Suppressor macrophage treated with lipopolysaccharide for 1 hour (primary cell): ENCODE measurements around the gene TMEM108.
A peak's percentile ranks its signal among the peaks of the same experiment; 100 is the strongest.
"Not testable (repeated sequence)": the region's sequence is repeated elsewhere in the genome, so short reads cannot be mapped to it uniquely, and the experiment has no call there.

ENCODE experiments used
- DNase-seq, 3 donors: peaks; one replicate each; pipeline ENCODE4 v3.0.0-alpha.2; 2020 to 2022

TMEM108 gene

GRCh38 chr3:133038089-133038730, at the start of gene TMEM108:
Gene TMEM108 (plus strand): TSS chr3:133038391.
- DNase-seq = peak; percentile 54 to 67 (median 62)

- no peak for DNase-seq
These were observed 42.2 kb upstream of the TMEM108 start for GRCh38 chr3:132995971-132996370.

DNA sequence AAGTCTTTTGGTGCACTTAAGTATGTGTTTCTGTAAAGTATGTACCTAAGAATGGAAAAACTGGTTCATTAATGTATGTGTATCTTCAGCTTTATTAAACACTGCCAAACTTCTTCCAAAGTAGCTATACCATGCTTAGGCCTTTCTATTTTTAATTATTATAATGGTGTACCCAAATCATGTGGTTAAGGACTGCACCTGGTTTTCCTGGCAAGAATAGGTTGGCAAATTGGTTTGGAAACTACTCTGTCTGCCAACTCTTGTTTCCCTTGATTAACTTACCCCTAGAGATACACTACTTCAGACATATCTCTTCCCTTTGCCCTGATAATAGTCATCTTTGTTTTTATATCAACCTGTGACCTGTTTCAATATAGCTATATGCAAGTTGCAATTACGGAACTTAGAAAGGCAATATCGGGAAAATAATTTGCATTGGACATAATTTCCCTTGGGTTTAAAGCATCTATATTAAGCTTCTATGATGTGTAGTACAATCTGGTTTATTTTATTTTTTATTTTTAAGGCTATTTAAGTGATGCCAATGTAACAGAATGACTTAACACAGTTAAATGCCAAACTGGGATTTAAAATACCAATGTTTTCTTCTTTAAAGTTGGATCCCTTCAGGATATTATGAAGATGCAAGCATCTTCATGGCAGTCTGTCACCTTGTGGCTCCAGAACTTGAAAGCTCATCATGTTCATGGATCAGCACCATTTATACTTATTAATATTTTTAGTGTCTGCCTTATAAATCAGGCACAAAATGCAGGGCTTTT, 40.6 kb upstream of the TMEM108 start:
- DNase-seq = no peak

DNA sequence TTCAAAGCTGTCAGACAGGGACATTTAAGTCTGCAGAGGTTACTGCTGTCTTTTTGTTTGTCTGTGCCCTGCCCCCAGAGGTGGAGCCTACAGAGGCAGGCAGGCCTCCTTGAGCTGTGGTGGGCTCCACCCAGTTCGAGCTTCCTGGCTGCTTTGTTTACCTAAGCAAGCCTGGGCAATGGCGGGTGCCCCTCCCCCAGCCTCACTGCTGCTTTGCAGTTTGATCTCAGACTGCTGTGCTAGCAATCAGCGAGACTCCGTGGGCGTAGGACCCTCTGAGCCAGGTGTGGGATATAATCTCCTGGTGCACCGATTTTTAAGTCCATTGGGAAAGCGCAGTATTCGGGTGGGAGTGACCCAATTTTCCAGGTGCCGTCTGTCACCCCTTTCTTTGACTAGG, 33.2 kb upstream of the TMEM108 start:
- not testable (repeated sequence) for DNase-seq

DNA sequence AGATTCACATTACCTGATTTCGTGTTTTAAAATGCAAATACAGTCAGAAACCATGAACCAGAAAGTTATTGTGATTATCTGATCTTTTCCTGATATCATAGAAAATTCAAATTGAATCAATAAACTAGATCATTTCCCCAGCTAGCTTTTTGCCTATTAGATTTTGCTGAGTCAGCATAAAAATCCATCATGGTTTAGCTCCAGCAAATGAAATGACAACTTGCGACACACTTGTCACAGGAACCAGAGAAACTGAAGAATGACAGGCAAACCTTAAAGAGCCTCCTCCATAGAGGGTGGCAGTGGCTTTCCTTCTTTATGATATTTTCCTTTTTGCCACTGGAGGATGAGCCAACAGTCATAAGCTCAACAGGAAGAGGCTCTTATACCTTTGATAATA, 30.6 kb upstream of the TMEM108 start:
- DNase-seq = peak in 1 of 3 donors; percentile 1

GRCh38 chr3:133014325-133014724, 23.9 kb upstream of the TMEM108 start:
- no peak for DNase-seq

DNA sequence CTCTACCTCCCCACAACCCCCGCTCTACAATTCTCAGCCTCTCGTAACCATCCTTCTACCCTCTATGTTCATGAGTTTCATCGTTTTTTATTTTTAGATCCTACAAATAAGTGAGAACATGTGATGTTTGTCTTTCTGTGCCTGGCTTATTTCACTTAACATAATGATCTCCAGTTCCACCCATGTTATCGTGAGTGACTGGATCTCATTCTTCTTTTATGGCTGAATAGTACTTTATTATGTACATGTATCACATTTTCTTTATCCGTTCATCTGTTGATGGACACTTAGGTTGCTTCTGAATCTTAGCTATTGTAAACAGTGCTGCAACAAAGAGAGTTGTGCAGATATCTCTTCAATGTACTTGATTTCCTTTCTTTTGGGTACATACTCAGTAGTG, 22.6 kb upstream of the TMEM108 start:
- not testable (repeated sequence) for DNase-seq

DNA sequence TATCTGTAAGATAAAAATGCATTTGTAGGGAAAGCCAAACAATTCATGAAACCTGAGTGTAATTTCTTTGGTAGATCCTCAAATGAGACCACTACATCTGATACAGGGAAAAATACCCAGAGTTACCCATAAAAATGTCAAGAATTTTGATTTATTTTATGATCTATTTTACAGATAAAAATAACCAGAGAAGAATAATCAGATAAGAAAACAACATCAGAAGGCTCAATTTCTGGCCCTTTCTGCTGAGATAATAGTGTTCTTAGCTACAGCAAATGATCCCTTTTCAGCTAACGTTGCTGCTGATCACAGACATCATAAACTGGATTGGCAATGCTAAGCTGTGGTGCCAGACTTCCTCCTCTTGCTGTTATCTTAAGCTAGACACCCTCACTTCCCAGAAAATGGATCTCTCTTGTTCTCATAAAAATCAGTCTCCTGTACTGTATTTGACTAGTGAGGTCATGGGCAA, 21.3 kb upstream of the TMEM108 start:
- no peak for DNase-seq

- DNase-seq = no peak
These were observed 19.3 kb upstream of the TMEM108 start for GRCh38 chr3:133018921-133019320.

- DNase-seq = no peak
These were observed 17.0 kb upstream of the TMEM108 start for GRCh38 chr3:133021206-133021605.

- peak; percentile 8 to 23 (median 21) for DNase-seq
These were observed 14.8 kb upstream of the TMEM108 start for GRCh38 chr3:133023362-133023761.

DNA sequence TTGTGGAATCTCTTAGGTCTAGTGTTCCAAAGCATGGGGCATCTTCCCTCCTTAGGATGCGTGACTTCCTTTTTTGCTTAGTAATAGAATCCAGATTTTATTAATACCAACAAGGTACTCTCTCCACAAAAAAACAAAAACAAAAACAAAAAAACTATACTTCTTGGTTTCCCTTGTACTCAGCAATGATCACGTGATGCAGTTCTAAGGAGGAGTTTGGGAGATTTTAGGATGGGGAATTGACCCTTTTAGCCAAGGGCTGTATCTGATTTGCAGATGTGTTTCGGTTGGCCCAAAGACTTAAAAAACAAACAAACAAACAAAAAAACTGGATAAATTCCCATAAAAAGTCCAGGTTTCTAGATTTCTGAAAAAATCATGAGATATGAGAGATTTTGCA, 12.6 kb upstream of the TMEM108 start:
- no peak for DNase-seq

DNA sequence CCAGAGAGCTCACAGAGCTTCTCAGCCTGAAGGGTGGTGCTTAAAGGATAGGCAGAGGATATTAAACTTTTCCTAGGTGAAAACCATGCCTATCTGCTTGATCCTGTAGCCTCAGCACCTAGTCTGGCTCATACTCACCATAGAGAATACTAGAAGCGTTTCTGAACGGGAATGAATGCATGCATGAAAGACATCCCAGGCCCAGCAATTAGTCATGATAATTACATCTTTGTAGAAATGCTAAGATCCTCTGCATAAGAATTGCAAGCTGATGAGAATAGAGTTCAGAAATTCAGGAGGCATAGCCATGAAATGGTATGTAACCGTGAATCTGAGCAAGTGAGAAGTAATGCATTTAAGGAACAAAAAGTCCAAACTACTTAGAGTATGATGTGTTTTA, 5.9 kb upstream of the TMEM108 start:
- no peak for DNase-seq

DNA sequence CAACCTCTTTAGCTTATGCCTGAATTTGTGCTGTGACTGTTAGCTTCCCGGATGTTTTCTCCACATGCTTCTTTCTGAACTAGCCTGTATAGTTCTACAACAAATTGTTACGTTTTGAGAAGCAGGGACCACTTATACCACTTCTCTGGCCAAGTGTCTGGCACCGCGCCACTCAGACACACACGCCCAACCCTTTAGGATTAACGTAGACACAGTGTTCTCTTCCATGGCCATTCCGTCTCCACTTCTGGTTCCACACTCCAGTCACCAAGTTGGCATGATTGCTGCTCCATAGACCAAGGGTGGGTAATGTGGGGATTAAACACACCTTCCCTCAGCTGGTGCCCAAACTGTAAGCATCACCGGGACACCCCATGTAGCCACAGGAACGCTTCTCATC, 755 bp upstream of the TMEM108 start:
- no peak for DNase-seq

GRCh38 chr3:133038731-133039375, 662 bp downstream of the TMEM108 start:
- DNase-seq = peak in 1 of 3 donors; percentile 10

GRCh38 chr3:133040696-133041523, 2.7 kb downstream of the TMEM108 start:
- peak; percentile 67 to 77 (median 67) for DNase-seq

- no peak for DNase-seq
These were observed 3.3 kb downstream of the TMEM108 start for GRCh38 chr3:133041524-133041829.

DNA sequence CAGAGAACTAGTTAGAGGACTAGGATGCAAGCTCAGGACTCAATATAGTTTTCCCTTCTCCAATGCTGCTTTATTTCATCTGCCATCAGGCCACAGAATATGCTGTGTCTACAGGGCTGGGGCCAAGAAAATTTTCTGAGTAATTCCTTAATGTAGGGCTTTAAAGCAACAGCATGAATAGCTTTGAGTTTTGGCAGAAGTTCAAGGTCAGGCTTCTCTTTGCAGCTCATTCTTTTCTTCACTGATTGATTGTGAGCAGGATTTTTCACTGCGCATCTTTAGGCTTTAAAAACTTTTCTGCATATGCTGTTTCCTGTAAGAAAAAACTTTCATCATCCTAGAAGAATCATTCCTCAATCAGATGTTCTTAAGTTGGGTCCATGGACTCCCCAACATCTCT, 4.6 kb downstream of the TMEM108 start:
- DNase-seq = no peak

DNA sequence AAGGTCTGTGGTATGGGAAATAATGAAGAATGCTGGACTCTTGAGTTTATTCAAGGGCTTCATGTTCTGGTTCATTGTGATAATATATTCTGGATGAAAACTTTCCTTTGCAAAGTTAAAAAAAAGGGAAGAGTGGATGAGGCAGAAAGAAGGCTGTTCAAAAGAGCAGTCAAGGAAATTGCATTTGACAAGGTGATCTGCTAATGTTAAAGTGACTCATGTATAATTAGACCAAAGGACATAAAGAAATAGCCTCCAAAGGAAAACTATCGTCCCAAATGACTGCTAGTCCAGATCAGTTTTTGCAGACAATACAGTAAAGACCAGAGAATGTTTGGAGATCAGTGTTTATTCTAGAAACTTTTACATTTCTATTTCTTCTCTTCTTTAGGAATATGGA, 9.8 kb downstream of the TMEM108 start:
- no peak for DNase-seq

GRCh38 chr3:133049491-133049890, 11.3 kb downstream of the TMEM108 start:
- DNase-seq = no peak

GRCh38 chr3:133050891-133051290, 12.7 kb downstream of the TMEM108 start:
- DNase-seq = no peak

- no peak for DNase-seq
These were observed 15.3 kb downstream of the TMEM108 start for GRCh38 chr3:133053532-133053931.

GRCh38 chr3:133054586-133054985, 16.4 kb downstream of the TMEM108 start:
- DNase-seq = no peak
